Breast epithelium (tissue), 3 donors: ENCODE data around the gene BRAT1.

ENCODE experiments used
- POLR2A ChIP-seq: fragments of 450-650 bp; IDR thresholded peaks from one replicate; pipeline ENCODE4 v1.6.1; 2016; ENCODE audit warnings: antibody characterized with exemption, mild to moderate bottlenecking, moderate library complexity
- TF ChIP-seq, protein P1 (sequence below), 3 donors: fragments of 450-650 bp; IDR thresholded peaks; one replicate each; pipeline ENCODE4 v1.5.1; 2016 to 2017; ENCODE audit warnings: antibody characterized with exemption in 3 of 3, mild to moderate bottlenecking in 3 of 3, moderate library complexity in 3 of 3

DNA sequence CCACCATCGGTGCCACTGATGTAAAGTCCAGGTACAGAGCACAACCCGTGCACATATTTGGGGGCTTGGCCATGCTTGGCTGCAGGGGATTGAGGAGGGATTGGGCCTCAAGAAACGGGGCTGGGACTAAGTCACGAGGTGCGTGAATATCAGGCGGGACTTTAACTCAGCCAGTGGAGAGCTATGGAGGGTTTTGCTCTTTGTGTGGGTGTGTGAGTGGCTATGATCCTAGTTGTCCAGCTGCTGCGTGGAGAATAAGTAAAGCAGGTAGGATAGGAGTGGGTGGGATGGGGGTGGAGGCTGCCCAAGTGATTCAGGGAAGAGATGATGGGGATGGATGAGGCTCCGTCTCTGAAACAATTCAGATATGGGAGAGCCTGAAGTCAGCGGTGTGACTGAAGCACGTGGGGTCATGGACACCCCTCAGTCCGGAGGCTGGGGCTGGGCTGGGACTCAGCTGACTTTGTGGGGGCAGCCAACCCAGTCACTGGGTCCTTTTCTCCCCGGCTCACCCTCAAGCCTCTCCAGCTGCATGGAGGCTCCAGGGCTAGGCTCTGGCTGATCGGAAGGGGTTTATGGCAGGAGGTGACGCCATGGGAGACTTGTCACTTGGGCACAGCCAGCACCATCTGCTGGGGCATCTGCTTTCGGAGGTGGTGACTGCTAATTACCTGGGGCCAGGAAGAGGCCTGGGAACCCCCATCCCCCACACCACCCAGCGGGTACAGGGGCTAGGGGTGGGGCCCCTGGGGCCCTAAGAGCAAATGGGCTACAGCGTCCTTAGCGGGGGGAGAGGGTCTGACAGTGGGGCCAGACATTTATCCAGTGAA lies 37.4 kb downstream of the BRAT1 start:
- TF ChIP-seq, protein P1, sequence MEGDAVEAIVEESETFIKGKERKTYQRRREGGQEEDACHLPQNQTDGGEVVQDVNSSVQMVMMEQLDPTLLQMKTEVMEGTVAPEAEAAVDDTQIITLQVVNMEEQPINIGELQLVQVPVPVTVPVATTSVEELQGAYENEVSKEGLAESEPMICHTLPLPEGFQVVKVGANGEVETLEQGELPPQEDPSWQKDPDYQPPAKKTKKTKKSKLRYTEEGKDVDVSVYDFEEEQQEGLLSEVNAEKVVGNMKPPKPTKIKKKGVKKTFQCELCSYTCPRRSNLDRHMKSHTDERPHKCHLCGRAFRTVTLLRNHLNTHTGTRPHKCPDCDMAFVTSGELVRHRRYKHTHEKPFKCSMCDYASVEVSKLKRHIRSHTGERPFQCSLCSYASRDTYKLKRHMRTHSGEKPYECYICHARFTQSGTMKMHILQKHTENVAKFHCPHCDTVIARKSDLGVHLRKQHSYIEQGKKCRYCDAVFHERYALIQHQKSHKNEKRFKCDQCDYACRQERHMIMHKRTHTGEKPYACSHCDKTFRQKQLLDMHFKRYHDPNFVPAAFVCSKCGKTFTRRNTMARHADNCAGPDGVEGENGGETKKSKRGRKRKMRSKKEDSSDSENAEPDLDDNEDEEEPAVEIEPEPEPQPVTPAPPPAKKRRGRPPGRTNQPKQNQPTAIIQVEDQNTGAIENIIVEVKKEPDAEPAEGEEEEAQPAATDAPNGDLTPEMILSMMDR (IDR thresholded peaks at IDR 0.05) = no peak
- TF ChIP-seq POLR2A = no peak
